Measurements from ENCODE around the gene ANXA1.
"Not testable (repeated sequence)": the region's sequence is repeated elsewhere in the genome, so short reads cannot be mapped to it uniquely, and the experiment has no call there.

The ANXA1 gene

GRCh38 chr9:73168298-73168934, 16.8 kb downstream of the ANXA1 start:
- no peak for DNase-seq (ENCODE audit: low read depth)

GRCh38 chr9:73170185-73170957, 18.7 kb downstream of the ANXA1 start:
- no peak for DNase-seq (ENCODE audit: low read depth)

GRCh38 chr9:73172901-73173215, 21.2 kb downstream of the ANXA1 start:
- DNase-seq (ENCODE audit: low read depth): no peak

- DNase-seq (ENCODE audit: low read depth): no peak
Observed at GRCh38 chr9:73173557-73174329, 22.1 kb downstream of the ANXA1 start.

GRCh38 chr9:73174330-73174980, 22.8 kb downstream of the ANXA1 start:
- DNase-seq (ENCODE audit: low read depth): no peak

- no peak for DNase-seq (ENCODE audit: low read depth)
Observed at GRCh38 chr9:73176450-73176875, 24.8 kb downstream of the ANXA1 start.

- no peak for DNase-seq (ENCODE audit: low read depth)
Observed at GRCh38 chr9:73178044-73178443, 26.4 kb downstream of the ANXA1 start.

- DNase-seq (ENCODE audit: low read depth): no peak
Observed at GRCh38 chr9:73179589-73179988, 27.9 kb downstream of the ANXA1 start.

- no peak for DNase-seq (ENCODE audit: low read depth)
Observed at GRCh38 chr9:73180403-73180802, 28.7 kb downstream of the ANXA1 start.

- DNase-seq (ENCODE audit: low read depth): no peak
Observed at GRCh38 chr9:73182928-73183327, 31.3 kb downstream of the ANXA1 start.

- no peak for DNase-seq (ENCODE audit: low read depth)
Observed at GRCh38 chr9:73183428-73183827, 31.8 kb downstream of the ANXA1 start.

- no peak for DNase-seq (ENCODE audit: low read depth)
Observed at GRCh38 chr9:73183917-73184861, 32.5 kb downstream of the ANXA1 start.

GRCh38 chr9:73191109-73191508, 39.4 kb downstream of the ANXA1 start:
- not testable (repeated sequence) for DNase-seq (ENCODE audit: low read depth)

GRCh38 chr9:73194284-73194683, 42.6 kb downstream of the ANXA1 start:
- no peak for DNase-seq (ENCODE audit: low read depth)

- DNase-seq (ENCODE audit: low read depth): no peak
Observed at GRCh38 chr9:73199448-73199847, 47.8 kb downstream of the ANXA1 start.

- no peak for DNase-seq (ENCODE audit: low read depth)
Observed at GRCh38 chr9:73199886-73200285, 48.2 kb downstream of the ANXA1 start.

GRCh38 chr9:73200694-73201452, 49.2 kb downstream of the ANXA1 start:
- no peak for DNase-seq (ENCODE audit: low read depth)

- no peak for DNase-seq (ENCODE audit: low read depth)
Observed at GRCh38 chr9:73202980-73203379, 51.3 kb downstream of the ANXA1 start.

- DNase-seq (ENCODE audit: low read depth): no peak
Observed at GRCh38 chr9:73204936-73205335, 53.3 kb downstream of the ANXA1 start.

- no peak for DNase-seq (ENCODE audit: low read depth)
Observed at GRCh38 chr9:73206851-73207250, 55.2 kb downstream of the ANXA1 start.

All from activated T-helper 9 cell treated with anti-CD3 and anti-CD28 coated beads, Interleukin-2, amount 50 U/mL, for 16 hours (primary cell).